Measurements from ENCODE around the gene RHBDD1.

The RHBDD1 gene

DNA sequence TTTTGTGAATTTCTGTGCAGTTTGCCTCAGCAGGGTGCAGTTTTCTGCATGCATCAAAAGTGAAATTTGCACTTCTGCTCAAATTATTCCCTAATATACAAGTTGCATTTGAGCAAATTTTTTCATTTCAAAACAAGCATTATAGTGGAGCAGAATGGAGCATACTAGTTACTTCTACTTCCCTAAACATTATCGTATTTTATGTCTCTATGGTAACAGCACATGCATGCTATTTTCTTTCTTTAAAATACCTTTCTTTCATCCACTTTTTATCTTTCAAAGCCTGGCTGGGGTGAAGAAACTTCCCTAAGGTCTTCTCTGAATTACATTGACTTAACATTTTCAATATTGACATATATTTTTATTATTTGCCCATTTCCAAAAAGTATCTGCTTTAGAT lies 11.2 kb downstream of the RHBDD1 start:
- no peak for DNase-seq

DNA sequence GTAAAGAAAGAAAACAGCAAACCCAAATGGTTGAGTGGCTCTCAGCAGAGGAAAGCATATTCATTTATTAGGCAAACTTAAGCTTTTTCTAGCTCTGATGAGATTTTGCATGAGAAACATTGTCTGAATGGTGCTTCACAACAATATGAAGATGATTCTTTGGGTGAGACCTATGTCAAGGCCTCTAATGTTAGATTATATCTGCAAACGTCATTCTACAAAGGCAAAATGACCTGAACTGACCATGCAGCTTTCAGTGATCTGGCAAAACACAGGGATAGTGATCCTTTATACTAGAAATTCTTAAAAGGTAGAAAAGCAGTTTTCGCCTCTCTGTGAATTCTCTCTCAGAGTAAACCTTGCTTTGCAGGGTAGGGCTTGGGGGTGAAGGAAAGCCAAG lies 11.7 kb downstream of the RHBDD1 start:
- DNase-seq: no peak

DNA sequence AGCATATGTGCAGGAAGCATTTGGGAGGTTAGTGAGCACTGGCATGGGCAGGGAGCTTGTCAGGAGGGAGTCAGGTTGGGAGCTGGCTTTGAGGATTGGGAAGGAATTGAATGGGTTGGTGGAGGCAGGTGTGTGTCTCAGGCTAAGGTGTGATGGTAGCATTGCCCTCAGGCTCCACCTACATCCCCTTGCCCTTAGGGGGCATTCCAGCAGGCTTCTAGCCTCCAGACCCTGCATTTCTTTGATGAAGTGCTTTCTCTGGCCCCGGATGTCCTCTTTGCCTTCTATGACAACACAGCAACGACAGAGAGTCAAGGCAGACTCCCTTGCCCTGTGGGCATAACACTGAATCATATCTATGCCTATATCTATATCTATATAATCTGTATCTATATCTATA lies 13.5 kb downstream of the RHBDD1 start:
- no peak for DNase-seq

DNA sequence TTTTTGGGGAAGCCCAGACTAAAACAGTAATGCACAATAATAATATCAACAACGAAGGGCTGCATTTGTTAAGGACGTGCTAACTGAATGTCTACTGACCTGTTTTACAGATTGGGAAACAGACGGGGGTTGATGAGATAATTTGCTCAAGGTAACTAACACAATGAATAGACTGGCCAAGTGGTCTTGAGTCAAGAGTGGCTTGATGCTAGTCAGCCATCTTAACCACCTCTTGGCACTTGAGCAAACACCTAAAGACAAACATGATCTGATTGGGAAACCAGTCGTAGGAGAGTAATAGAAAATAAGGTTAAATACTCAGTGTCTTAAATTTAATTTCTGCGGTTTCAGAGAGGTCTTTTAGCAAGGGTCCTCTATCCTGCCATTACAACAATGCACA lies 14.2 kb downstream of the RHBDD1 start:
- DNase-seq: no peak

DNA sequence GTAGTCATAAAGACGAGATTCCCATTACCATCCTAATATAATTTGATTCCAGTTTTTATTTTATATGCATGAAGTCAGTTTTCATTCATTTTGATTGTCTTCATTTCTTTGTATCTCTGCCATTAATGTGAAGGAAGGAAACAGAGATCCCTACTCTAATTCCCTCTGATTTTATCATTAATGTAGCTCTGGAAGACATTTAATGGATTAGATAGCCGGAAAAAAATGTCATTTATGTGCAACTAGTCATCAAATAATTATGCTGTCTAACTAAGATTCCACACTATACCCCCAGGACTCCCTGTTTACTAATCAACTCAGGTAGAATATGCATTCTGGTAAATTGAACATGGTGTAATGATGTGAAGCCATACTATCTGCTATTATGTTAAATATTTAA lies 19.9 kb downstream of the RHBDD1 start:
- no peak for DNase-seq

DNA sequence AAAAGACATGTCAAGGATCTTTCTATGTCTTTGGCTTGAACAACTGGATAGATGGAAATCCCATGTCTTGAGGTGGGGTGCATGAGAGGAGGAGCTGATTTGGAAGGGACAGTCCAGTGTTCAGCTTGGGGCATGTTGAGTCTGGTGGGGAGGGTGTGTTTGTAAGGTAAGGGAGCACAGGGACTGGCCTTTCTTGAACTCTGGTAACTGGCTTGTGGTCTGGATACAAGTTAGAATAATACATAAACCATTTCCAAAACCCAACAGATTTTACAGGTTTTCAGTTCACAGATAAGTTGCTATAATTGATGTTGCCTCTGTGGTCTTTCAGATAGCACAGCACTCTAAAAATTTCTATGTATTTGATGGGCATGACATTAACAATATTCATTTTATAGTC lies 24.2 kb downstream of the RHBDD1 start:
- DNase-seq: no peak

DNA sequence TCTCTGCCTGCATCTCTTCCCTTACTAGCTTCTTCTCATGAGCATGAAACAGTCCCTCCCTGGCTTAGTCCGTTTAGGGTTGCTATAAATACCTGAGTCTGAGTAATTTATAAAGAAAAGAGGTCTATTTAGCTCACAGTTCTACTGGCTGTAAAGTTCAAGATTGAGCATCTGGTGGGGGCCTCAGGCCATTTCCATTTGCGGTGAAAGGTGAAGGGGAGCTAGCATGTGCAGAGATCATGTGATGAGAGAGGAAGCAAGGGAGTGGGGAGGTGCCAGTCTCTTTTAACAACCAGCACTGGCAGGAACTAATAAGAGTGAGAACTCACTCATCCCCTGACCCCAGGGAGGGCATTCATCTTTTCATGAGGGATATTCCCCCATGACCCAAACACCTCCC lies 26.8 kb downstream of the RHBDD1 start:
- no peak for DNase-seq

DNA sequence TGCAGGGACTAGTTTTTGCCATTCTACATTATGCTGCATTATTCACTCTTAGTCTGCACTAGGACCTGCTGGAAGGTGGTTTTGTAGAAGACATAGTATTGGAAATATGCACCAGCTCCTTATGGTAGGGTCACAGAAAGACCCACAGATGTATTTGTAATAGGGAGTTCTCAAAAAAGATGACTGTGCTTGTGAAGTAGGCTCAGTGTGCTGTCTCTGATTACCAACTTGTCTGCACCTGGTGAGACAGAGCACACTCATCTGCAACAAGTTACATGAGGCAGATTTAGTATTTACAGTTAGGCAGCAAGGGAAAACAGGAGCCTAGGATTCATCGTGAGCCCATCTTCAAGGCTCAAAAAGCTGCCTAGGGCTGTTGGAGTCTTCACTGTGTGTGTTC lies 29.4 kb downstream of the RHBDD1 start:
- DNase-seq: no peak

DNA sequence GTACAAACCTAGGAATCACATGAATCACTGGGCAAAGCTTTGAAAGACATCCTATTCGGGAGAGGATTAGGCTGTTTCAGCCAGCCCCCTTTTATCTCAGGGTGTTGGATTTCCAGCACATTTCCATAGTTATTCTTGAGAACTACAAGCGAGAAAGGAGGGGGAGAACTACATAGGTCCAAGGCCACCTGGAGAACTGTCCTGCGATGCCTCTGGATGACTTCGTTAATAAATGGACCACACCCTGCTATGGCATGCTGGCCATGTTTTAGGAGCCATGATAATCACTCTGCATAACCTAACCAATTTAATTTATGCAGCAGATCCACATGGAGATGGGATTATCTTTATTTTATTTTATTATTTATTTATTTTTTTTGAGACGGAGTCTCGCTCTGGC lies 29.9 kb downstream of the RHBDD1 start:
- no peak for DNase-seq

DNA sequence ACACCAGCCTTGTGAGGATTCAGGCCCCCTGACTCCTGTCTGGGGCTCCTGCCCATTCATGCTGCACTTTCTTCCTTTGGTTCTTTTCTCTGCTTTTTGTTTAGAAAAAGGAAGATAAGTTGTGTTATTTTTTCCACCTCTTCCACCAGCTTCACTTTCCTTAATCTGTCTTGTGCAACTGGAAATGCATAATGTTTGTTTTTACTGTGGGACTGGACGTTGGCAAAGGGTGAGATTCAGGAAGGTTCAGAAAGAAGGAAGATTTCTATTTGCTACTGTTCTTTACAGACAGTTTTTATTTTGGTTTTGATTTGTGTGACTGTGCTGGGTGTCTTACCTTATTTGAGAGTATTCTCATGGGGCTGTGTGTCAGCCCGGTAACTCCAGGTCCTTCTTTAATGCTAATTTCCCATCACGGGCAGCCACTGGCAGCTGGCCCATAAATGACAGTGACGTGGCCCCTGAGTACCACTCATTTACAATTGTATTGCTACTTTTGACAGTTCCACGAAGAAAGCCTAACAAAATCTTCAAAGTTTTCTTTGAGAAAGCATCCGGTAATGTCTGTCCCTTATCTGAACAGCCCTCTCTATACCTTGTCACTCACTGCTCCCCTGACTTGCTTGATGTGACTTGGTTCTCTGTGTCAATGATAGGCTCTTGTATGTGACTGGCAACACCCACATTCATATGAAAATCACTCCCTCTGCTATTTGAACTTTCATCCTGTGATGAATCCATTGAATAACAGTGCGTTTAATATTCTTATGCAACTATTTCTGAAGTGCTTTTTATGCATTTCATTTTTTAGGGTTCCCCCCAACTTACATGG lies 32.7 kb downstream of the RHBDD1 start:
- DNase-seq: no peak

DNA sequence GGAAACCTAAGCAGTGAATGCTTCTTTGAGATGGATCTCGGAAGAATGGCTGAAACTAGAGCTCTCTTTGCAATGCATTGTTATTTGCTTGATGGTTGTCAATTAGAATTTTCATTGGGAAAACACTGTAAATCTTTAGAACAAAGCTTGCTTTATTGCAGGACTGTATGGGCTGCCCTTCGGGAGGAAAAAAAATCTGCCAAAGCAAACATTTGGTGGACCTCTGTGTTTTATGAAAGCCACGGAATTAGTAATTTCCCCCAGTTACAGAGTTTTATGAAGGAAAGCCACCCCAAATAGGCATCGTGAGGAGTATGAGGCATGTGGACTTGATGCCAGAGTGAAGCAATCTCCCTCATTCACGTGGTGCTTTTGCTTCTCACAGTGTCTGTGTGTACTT lies 33.5 kb downstream of the RHBDD1 start:
- no peak for DNase-seq

DNA sequence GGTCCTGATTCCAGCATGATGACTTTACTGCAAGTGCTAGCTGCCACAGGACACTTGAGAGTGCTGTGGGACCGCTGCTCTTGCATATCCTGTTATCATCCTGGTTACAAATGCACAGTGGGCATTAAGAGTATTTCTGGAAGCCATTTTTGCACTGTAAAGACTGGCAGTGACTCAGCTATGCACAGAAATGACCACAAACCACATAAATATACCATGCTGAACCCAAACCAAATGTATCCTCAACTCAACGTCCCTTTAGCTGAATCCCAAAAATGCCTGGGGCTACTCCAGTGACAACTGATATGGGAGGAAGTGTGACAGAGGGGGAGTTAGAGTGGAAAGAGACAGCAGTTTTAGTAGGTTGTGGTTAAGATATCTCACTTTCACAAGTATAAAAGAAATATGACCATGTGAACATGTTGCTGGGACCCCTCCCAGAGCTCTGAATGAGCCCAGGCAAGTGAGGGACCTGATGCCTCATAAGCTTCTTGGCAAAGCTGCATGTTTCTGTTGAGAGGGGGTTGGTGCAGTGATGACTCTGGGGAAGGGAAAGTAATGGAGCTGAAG lies 37.3 kb downstream of the RHBDD1 start:
- DNase-seq: no peak

DNA sequence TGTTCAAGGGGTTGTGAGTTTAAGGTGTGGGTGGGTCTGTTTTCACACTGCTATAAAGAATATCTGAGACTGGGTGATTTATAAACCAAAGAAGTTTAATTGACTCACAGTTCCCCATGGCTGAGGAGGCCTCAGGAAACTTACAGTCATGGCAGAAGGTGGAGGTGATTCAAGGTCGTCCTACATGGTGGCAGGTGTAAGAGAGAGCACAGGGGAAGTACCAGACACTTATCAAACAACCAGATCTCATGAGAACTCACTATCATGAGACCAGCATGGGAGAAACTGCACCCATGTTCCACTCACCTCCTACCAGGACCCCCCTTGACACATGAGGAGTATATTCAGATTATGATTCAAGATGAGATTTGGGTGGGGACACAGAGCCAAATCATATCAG lies 38.0 kb downstream of the RHBDD1 start:
- no peak for DNase-seq

DNA sequence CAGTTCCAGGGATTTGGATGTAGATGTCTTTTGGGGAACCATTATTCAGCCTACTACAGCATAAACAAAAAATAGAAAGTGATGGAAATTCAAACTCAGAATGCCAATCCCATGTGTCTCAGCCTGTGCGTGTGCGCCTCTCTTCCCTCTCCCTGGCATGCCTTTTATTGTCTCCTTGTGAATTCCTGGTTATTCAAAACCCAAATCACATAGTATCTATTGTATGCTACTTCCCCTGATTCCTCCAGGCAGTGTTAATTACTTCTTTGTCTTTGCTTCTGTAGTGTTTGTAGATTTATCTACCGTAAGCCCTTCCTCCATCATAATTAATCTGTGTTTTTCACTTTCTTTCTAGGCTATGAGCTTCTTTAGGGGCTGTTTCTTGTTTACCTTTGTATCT lies 38.9 kb downstream of the RHBDD1 start:
- DNase-seq: no peak

DNA sequence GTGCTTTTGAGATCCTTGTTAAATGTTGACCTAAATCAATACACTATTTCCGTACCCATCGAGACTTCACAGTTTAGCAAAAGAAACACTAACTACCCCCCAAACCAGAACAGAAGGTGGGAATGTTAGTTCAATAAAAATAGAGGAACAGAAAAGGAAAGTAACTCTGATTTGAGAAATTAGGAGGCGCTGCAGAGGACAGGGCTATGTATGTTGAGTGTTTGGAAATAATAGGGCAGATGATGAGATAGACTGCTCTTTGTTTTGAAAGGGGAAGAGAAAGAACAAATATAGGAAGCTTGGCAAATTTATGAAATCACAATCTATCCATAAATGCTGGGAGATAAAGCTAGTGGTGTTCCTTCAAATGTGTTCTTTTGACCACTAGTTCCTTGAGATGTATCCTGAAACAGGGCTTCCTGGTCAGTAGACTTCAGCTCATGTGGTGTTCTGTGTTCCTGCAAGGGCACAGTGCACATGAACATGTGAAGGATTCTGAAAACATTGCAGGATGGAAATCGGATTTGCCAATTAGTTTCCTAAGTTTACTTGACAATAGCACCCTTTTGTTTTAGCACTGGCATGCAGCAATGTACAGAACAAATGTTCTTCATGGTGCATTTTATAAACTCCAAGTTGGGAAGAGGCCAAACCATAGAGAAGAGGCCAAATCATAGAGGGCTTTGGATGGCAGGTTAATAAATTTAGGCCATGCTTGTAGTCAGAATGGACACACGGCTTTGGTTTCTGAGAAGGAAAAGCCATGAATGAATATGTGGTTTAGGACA lies 39.8 kb downstream of the RHBDD1 start:
- no peak for DNase-seq

DNA sequence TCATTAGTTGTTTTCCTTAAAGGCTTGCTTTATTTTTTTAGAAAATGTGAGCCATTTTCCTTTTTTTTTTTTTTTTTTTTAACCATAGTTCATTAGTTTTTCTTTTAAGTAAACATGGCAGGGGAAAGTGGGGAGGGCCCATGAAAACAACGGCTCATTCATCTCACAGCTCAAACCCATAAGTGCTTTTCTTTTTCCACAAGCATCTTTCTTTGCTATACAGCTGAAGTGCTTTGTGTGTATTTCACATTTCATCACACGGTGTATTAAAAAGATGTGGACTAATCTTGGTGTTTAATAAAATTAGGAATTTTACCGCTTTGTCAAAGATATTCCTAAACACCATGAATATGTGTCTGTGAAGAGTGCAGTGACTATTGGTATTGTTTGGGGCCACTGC lies 41.6 kb downstream of the RHBDD1 start:
- DNase-seq: no peak

DNA sequence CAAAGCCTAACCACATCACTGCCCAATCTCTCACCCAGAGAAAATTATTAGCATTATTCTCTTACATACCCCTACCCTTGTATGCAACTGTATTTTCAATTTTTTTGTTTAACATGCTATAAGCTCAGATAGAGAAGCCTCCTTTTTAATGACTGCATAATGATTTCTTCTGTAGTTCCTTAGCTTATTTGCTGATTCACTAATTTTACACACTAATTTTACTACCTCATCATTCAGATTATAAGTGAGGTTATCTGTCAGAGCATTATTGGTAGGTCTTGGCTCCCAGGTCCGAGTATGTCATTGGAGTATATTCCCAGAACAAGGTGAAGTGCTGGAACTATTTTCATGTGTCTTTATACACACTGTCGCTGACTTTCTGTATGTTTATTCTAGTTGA lies 45.4 kb downstream of the RHBDD1 start:
- no peak for DNase-seq

DNA sequence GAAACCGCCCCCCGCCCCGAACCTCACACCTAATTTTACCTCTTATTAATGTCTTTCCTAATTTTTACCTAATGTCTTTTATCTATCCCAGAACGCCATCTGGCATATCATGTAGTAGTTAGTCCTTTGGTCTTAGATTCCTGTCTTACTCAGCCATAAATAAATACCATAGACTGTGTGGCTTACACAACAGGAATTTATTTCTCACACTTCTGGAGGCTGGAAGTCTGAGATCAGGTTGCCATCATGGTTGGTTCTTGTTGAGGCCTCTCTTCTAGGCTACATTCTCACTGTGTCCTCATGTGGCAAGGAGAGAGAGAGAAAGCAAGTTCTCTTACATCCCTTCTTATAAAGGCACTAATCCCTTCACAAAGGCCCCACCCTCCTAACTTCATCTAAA lies 46.8 kb downstream of the RHBDD1 start:
- no peak for DNase-seq

DNA sequence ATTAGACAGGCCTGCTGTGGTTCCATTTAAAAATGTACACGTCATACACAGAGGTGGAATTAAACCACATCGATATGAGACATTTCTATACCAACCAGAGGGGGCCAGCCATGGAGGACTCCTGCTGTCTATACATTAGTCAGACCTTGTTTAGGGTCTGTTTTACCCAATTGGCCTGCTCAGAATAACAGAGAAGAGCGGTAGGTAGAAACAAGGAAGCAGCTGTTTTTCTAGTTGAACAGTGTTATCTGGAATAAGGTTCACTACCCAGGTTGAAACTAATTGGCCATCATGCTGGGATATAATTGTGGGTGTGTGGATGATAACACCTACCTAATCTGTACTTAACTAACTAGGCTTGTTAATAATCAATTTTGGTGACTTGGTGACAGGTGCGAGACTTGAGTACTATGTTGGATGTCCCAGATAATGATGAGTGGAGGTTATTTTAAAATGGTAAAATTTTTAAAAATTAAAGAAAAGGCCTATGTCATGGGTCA lies 47.5 kb downstream of the RHBDD1 start:
- DNase-seq: no peak

DNA sequence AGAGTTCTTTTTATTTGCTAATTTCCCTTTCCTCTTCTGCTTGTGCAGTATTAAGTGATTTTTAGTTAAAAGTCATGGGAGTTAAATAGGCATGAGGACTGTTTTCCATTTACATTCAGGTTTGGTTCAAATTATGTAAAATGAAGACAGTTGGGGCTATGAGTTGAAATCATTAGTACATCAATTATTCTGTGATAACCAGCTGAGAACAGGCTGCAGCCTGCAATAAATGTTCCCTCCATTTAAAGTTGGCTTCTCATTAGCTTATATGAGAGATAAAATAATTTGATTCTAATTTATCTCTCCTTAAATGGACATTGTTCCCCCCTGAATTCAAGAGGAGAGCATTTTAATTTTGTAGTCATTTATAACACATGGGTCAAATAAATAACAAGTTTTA lies 48.3 kb downstream of the RHBDD1 start:
- DNase-seq: no peak

DNA sequence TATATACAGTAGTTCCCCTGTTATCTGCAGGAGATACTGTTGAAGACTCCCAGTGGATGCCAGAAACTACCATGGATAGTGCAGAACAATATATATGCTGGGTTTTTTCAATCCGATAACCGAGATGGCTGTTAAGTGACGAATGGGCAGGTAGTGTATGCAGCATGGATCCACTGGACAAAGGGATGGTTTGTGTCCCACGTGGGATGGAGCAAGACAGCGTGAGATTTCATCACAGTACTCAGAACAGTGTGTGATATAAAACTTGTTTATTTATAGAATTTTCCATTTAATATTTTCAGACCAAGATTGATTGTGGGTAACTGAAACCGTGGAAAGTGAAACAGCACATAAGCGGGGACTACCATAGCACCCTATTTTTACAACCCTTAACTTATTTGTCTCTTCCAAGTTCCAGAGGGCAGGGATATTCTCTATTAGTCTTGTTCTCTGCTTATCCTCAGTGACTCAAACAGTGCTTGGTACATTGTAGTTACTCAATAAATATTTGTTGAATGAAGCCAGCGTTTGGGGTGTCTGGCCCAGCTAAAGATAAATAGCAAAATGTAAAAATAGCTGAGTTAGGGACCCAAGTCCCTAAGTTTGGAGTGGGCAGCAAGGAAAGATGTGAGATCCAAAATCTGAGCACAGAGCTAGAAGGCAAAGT lies 50.0 kb downstream of the RHBDD1 start:
- no peak for DNase-seq

DNA sequence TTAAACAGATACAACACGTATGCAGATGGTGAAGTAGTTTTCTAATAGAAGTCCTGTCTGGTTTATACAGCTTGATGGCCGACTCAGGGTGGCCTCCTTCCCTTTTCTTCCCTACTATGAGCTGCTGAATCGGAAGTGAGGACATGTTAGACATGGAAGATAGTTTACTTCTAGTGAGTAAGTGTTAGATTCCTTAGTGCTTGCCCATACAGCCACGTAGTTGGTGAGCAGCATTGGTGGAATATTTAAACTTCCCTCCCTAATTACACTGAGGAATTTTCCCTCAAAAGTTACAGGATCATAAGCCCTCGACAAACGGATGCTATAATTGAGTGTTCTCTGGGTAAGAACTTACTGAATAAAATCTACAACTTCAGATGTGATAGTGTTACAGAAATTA lies 52.1 kb downstream of the RHBDD1 start:
- no peak for DNase-seq

DNA sequence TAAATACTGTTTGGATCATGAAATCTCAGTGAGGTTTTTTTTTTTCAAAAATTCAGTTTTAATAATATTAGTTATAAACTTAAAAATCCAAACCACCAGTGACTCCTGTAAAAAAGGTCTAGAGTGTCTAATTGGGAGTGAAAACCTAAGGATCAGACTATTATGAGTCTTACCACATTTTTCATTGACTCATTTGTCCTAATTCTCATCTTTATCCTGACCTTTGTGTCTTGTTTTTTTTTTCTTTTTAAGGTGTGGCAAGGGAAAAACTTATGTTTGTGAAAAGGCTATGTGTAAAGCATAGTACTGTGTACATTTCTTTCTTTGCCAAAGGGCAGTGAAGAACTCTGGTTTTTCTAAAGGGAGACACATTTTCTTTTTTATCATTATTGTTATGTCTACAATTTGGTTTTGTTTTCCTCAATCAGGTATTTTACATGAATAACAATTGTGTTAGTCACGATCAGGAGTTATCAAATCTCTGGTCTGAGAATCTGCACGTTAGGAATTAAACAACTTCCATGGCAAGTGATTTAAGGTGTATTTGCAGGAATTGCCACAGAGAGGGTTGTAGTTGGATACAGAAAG lies 52.6 kb downstream of the RHBDD1 start:
- DNase-seq: no peak
